GM21717 (cell line): ENCODE results near the gene GON4L.
A peak's percentile ranks its signal among the peaks of the same experiment; 100 is the strongest.
"Not testable (repeated sequence)": the region's sequence is repeated elsewhere in the genome, so short reads cannot be mapped to it uniquely, and the experiment has no call there.

Experiments
- ATAC-seq: cut with Tn5 transposase; IDR thresholded peaks from one replicate; pipeline ENCODE4 v1.9.1; 2021; ENCODE audit warnings: mild to moderate bottlenecking, moderate library complexity; ENCODE audit not compliant: unreplicated experiment

The GON4L gene, protein sequence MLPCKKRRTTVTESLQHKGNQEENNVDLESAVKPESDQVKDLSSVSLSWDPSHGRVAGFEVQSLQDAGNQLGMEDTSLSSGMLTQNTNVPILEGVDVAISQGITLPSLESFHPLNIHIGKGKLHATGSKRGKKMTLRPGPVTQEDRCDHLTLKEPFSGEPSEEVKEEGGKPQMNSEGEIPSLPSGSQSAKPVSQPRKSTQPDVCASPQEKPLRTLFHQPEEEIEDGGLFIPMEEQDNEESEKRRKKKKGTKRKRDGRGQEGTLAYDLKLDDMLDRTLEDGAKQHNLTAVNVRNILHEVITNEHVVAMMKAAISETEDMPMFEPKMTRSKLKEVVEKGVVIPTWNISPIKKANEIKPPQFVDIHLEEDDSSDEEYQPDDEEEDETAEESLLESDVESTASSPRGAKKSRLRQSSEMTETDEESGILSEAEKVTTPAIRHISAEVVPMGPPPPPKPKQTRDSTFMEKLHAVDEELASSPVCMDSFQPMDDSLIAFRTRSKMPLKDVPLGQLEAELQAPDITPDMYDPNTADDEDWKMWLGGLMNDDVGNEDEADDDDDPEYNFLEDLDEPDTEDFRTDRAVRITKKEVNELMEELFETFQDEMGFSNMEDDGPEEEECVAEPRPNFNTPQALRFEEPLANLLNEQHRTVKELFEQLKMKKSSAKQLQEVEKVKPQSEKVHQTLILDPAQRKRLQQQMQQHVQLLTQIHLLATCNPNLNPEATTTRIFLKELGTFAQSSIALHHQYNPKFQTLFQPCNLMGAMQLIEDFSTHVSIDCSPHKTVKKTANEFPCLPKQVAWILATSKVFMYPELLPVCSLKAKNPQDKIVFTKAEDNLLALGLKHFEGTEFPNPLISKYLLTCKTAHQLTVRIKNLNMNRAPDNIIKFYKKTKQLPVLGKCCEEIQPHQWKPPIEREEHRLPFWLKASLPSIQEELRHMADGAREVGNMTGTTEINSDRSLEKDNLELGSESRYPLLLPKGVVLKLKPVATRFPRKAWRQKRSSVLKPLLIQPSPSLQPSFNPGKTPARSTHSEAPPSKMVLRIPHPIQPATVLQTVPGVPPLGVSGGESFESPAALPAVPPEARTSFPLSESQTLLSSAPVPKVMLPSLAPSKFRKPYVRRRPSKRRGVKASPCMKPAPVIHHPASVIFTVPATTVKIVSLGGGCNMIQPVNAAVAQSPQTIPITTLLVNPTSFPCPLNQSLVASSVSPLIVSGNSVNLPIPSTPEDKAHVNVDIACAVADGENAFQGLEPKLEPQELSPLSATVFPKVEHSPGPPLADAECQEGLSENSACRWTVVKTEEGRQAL (N-terminal part only)

DNA sequence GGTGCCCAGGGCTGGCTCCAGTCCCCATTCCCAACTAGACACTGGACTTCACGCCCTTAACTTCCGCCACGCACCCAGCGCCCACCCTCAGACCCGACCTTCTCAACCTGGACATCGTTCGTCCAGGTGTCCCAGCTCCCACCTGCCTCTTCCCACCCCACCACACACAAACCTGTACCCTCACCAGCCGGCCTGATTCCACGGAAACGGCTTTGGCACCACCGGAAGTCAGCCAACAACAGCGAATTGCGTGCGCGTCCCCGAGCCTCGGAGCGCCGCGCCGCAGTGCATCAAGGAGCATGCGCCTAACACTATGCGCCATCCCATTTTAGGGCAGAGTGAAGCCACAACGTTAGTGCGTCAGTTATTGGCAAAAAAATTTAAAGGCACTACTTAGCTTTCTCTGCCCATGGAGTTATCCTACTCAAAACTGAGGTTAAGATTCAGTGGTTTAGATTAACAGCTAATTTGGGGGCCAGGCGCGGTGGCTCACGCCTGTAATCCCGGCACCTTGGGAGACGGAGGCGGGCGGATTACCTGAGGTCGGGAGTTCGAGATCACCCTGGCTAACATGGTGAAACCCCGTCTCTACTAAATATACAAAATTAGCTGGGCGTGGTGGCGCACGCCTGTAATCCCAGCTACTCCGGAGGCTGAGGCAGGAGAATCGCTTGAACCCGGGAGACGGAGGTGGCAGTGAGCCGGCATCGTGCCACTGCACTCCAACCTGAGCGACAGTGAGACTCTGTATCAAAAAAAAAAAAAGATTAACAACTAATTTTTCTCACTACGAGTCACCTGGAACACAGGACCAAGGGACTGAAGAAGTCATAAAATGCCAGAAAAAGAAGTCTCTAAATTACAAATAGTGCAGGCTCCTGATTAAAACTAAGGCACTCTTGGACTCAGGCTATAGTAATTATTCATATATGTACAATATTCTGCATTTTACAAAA, at the start of gene GON4L:
GON4L (minus strand) TSS at position 240 of the 956 bp plus-strand sequence. CDS start 3,434 bp downstream, outside the sequence.
- peak; percentile 58 for ATAC-seq

DNA sequence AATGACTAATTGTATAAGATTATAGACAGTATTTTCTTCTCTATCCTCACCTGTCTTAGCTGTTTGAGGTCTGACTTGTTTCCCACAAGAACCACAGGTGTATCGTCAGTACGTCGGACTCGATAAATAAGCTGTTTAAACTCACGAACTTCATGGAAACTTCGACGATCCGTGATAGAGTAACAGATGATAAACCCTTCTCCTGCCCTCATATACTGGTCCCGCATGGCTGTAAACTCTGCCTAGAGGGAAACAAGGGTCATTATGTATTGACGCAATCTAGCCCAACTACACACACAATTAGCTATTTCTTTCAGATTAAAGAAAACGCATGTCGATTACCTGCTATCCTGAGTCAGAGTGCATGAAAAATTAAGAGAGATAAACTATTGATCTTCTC, 47.2 kb upstream of the GON4L start:
- ATAC-seq, result no peak

DNA sequence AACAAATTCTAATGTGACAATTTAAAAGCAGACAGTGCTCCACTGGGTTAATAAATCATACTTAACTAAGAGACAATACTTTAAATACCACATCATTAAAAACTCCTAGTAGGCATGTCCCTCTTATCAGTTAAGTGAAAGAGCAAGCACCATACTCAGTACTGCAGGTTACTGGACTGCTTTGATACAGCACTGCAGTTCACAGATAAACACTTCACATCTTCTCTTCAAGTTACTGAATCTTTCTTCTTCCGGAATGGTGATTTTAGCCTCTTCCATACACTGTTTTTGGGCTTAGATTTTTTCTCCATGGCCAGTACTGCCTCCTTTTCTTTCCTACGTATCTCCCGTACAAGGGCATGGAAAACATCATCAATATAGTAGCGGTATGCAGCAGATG, 43.1 kb upstream of the GON4L start:
- ATAC-seq, result no peak

DNA sequence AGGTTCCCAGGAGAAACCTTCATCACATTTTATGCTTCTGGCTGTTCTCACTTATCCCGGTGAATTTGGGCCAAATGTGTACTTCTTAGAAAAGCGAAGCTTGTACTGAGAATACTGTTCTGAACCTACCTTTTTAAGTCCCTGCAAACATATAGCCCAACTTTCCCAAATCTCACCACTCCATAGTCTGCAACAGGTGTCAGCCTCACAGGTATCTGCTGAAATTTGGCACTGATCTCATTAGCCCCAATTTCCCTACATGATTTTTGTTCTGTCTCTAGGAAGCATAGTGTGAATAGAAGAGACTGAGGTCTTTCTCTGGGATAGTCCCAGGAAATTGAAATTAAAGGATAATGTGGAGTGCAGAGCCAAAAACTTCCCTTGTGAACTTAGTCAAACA, 42.7 kb upstream of the GON4L start:
- no peak for ATAC-seq

DNA sequence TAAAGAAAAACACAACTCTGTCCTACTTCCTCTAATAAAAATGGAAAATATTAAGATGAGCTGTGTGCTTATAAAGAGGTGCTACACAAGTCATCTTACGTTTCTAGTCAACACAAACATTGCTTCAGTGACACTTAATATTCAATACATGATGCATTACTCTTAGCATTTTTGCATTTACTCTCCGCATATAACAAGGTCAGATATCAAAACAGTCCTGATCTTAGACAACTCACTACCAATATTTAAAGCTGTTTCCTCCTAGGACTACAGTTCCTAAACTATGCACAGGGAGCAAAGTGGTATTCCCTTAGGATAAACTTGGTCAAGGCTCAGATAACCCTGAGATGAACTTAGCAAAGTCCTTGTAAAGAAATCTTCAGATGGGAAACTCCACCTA, 41.9 kb upstream of the GON4L start:
- no peak for ATAC-seq

DNA sequence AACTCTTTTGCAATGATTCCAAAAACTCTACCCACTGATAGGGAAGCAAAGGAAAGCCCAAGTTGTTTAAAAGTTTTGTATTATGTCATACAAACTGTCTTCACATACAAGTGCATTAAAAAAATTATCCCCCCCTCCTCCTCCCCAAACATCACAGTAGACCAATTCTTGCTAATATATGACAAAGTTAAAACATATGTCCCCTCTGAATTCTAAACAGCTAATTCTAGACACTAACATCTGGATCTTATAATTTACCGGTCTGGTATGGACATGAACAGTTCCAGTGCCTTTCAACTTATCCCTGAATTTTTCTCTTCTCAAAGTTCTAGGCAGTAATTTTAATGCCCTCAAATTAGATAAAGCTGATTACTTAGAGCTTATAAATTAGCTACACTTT, 40.7 kb upstream of the GON4L start:
- ATAC-seq, result no peak

DNA sequence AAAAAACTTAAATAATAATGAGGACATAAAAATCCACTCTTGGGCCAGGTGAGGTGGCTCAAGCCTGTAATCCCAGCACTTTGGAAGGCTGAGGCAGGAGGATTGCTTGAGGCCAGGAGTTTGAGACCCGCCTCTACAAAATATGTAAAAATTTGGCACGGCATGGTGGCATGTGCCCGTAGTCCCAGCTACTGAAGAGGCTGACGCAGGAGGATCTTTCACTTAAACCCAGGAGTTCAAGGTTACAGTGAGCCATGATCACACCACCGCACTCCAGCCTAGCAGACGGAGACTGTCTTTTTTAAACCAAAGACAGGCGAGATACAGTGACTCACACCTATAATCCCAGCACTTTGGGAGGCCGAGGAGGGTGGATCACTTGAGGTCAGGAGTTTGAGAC, 39.5 kb upstream of the GON4L start:
- not testable (repeated sequence) for ATAC-seq

DNA sequence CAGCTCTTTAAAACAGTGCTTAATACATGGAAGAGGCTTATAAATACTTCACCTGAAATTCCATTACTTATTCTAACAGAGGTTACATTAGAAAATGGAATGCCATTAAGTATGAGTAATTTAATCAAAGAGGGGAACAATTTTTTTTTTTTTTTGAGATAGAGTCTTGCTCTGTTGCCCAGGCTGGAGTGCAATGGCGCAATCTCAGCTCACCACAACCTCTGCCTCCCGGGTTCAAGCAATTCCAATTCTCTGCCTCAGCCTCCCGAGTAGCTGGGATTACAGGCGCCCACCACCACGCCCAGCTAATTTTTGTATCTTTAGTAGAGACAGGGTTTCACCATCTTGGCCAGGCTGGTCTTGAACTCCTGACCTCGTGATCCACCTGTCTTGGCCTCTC, 38.6 kb upstream of the GON4L start:
- not testable (repeated sequence) for ATAC-seq

DNA sequence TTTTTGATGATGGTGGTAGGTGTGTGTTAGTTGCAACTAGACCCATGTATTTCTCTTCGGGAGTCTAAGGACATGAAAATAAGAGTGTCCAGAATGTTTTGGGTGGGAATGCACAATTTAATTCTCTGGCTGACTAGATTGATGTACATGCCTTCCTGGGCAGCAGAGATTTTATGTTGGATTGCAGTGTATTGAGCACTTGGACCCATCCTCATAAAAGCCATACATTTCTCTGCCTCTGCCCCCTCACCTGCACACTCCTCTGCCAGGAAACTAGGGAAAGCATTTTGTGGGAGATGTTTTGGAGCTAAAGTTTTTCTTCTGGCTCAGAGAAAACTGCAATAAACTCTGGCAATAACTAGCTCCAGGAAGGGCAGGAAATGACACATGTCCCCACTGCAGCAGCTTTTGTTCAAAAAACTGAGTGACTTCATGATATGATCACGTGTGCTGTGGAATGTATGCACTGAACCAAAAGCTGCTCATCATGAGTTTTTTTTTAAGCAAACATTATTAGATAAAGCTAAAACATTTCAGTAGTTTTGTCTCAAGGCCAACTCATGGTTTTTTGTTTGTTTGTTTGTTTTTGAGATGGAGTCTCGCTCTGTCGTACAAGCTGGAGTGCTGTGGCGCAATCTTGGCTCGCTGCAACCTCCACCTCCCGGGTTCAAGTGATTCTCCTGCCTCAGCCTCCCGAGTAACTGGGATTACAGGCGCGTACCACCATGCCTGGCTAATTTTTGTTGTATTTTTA, 36.6 kb upstream of the GON4L start:
- ATAC-seq, result no peak

DNA sequence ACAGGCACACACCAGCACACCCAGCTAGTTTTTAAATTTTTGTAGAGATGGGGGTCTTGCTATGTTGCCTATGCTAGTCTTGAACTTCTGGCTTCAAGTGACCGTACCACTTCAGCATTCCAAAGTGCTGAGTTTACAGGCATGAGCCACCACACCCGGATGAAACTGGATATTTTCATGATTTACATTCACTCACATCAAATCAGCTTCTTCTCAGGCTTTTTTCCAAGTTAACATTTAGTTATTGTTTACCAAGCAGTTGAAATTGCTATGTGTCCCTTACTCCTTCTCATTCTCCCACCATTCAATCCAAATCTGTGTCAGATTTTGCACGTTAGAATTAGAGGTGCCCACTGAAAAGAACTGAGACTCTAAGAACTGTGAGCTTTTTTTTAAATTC, 35.8 kb upstream of the GON4L start:
- no peak for ATAC-seq

DNA sequence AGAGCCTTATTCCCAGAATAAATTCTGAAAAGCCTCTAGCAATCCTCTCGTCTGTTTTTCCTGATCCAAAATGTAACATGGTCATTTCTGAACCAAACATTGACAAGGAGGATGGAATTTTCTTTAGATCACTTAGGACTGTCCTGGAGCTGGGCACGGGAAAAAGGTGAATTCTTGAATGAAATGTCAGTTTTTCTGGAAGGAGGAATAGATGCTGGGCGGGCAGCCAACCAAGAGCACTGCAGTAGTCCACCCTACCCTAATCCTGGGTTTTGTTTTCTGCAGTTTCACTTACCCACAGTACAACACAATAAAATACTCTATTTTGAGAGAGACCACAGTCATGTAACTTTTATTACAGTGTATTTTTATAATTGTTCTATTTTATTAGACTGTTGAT, 33.2 kb upstream of the GON4L start:
- no peak for ATAC-seq

DNA sequence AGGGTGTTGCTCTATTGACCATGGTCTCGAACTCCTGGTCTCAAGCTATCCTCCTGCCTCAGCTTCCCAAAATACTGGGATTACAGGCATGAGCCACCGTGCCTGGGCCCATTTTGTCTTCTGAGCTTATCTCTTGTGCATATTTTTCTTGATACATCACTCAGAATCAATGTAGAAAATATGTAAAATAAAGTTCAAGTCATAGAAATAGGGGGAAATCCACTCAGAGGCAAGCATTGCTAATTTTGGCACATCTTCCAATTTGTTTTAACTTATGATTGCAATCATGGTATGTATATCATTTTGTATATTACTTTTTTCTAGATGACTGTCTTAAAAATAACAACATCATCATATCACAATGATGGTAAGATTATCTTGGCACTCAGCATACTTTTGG, 32.6 kb upstream of the GON4L start:
- no peak for ATAC-seq

DNA sequence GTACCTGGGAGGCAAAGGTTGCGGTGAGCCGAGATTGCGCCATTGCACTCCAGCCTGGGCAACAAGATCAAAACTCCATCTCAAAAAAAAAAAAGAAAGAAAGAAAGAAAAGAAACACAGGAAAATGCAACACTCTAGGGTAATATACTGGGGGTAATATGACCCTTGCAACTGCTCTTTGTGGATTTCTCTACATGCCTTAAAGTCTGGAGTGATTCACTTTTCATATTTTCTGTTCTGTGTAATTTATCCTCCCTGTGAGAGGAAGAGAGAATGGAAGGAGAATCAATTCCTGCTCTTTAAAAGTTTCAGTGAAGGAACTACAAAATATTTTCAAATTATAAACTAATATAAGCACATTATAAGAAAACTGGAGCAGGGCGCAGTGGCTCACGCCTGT, 31.5 kb upstream of the GON4L start:
- ATAC-seq, result no peak

DNA sequence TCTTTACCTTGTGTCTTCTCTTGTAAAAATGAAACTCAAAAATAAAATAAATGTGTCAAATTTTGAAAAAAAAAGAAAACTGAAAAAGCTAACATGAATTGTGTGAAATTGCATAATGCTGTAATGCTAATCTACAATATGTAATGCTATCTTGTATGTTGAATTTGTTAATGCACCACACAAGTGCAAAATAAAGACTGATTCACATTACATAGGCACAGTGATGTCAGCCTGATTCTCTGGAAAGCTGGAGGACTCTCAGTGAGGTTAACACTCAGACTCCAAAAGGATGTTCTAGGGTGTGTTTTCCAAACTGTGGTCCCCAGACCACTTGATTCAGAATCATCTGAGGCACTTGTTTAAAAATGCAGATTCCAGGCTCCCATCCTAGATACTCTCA, 28.0 kb upstream of the GON4L start:
- ATAC-seq, result no peak

DNA sequence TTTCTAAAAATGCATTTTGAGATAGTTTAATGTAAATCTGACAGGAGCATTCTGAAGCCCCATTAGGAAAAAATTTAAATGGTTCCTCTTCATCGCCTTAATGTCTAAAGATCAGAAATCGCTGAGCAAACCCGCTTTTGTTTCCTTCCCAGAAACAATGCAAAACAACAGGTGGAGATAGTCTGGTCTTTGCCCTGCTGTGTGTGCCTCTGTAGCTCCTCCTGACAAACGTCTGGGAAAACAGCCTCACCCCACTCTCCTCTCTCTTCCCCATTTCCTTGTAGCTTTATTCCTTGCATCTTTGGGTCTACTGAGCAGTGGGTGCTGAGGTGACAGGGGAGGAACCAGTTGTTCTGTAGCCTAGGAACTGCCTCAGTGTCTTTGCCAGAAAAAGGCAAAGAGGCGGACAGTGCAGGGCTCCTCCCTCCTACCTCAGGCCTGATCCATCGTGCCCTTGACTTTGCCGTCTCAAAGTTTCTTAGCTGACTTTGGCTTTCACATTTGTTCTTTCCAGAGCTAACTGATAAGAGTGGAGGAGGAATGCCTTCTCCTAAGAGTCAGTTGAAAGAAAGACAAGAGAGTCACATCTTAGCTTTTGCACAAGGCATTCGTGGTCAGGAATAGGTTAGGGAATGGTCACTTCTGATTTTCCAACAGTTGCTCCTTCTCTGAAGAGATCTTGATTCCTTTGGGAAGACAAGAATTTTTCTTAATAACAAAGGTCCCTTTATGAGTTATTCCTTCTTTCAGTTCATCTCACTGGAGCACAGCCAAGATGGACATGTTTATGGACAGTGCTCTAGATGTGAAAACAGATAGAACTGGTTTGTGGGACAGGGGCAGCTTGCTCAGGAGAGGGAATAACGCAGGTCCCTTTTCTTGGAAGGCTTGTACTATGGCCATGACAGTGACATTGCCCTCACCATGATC, 27.3 kb upstream of the GON4L start:
- no peak for ATAC-seq

DNA sequence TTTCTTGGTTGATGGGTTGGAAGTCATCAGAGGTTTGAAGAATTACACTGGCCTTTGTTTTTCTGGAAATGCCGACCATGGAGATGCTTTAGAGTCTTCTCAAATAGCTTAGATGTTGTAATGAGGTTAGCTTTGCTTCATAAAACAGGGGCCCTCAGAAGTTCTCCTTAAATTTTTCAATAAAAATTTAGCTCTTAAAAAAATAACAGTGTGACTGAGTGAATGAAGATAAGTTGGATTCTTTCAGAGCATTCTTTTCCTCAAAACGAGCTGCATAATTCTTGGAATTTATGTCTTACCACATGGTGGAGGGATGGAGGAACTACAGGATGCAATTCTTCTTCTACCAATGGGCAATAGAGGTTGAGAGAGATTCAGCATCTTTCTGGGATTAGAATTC, 25.8 kb upstream of the GON4L start:
- ATAC-seq, result no peak

DNA sequence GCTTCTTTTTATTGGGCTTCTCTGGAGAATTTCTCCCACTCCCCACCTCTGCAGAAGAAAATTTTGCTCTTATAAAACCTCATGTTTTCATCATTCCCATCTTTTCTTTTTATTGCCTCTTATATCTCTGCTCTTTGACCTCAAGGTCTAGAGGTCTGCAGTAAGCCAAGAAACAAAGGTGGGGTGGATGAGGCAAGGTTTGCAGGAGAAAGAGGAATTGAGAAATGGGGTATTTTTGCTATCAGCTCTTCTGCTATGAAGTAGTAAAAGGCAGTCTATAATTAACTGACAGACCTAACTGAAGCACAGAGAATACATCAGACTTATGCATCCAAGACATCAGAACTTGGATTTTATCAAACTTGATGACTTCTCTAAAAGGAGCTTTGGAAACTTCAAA, 25.2 kb upstream of the GON4L start:
- ATAC-seq, result no peak

DNA sequence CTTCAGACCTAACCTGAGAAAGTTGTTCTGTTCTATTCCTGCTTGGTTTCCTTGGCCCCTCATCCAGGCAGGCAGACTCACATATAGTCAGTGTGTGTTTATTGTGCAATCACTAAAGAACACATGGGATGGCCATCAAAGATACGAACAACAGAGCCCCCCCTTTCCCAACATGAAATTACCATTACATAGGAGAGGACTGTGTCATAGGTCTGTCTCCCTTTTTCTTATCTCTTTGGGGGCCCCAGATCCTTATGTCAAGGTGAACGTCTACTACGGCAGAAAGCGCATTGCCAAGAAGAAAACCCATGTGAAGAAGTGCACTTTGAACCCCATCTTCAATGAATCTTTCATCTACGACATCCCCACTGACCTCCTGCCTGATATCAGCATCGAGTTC, 23.9 kb upstream of the GON4L start:
- ATAC-seq, result no peak
